KBM-7 (cell line): ENCODE results near the gene RIC8A.
"Not testable (repeated sequence)": the region's sequence is repeated elsewhere in the genome, so short reads cannot be mapped to it uniquely, and the experiment has no call there.

Experiments
- DNase-seq: peaks from one replicate; pipeline ENCODE4 v3.0.0-alpha.2; 2015
- in situ Hi-C: fragments of 300-500 bp; cut with MboI; formaldehyde crosslinking; loops from 2 replicates; pipeline ENCODE4 v1.14.3; 2020; ENCODE audit warnings: low sequenced_read_pairs, low pct_unique_long_range_greater_than_20kb, mixed read lengths

RIC8A gene

DNA sequence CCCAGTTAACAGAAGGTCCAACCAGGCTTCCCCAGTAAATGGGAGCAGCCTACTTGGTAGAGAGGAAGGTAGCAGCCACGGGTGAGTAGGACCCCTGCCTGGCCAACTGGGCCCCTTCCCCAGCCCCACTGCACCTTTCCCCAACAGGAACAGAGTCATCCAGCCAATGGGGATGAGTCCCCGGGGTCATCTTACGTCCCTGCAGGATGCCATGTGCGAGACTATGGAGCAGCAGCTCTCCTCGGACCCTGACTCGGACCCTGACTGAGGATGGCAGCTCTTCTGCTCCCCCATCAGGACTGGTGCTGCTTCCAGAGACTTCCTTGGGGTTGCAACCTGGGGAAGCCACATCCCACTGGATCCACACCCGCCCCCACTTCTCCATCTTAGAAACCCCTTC, 6.6 kb downstream of the RIC8A start:
- DNase-seq: no peak
- in situ Hi-C loops: no loop called here

DNA sequence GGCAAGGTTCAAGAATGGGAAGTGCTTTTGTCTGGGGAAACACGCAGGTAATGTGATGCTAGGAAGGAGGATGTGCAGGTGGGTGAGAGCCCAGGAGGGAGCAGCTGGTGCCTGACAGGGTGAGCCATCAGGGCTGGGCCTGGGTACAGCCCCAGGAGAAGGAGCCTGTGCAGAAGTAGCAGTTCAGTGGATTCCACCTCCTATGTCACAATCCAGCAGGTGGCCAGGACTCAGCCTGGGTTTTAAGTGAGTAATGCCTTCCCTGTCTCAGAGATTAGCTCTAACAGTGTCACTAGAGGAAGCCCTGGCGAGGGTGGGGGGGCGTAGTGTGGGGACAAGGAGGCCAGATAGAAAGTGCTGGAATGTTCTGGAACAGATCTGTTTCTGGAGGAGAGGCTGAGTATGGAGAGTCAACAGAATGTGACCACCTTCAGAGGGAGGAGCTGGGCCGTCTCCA, 8.1 kb downstream of the RIC8A start:
- in situ Hi-C loops: no loop called here
- no peak for DNase-seq

DNA sequence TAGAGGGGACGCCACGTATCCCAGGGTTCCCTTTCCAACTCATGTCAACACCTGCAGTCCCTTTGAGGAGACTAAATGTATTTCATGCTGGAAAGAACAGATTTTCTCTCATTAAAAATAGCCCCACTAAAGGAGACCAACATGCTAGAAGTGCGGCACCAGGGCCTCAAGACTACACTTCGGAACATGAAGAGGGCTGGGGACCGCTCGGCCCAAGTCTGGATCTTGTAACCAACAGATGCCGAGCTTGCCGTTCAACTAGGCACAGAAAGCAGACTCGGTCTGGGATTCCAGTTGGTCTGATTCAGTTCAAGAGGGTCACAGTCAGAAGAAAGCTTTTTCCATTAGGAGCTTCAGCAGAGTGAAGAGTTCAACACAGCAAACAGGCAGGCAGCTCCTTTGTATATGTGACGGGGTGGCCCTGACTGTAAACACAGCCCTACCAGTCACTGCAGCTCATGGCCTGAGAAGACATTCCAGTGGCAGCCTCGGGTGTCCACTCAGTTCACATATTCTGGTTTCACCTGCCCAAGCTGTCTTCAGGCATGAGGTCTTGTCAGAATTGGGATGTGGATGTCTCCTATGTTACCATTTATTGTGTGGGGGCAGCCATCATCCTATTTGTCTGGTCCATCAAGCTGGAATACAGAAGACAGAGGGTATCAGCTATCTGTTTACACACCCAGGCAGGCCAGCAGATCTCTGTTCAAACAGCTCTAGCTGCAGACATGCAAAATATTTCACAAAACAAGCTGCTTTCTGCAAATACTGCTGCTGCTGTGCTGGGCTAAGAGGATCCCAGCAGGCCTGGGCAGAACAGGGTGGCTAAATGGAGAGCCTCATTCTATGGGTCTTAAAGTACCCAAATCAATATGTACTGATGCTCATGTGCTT, 8.8 kb downstream of the RIC8A start:
- no peak for DNase-seq
- in situ Hi-C loops: no loop called here

DNA sequence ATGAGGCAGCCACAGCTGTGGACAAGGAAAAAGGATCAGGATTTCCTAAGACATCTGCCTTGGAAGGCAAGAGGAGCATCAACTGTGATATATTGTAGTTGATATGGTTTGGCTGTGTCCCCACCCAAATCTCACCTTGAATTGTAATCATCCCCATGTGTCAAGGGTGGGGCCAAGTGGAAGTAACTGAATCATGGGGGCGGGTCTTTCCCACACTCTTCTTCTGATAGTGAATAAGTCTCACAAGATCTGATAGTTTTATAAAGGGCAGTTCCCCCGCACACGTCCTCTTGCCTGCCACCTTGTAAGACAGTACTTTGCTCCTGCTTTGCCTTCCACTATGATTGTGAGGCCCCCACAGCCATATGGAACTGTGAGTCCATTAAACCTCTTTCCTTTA, 10.2 kb downstream of the RIC8A start:
- DNase-seq: no peak
- in situ Hi-C loops: no loop called here

DNA sequence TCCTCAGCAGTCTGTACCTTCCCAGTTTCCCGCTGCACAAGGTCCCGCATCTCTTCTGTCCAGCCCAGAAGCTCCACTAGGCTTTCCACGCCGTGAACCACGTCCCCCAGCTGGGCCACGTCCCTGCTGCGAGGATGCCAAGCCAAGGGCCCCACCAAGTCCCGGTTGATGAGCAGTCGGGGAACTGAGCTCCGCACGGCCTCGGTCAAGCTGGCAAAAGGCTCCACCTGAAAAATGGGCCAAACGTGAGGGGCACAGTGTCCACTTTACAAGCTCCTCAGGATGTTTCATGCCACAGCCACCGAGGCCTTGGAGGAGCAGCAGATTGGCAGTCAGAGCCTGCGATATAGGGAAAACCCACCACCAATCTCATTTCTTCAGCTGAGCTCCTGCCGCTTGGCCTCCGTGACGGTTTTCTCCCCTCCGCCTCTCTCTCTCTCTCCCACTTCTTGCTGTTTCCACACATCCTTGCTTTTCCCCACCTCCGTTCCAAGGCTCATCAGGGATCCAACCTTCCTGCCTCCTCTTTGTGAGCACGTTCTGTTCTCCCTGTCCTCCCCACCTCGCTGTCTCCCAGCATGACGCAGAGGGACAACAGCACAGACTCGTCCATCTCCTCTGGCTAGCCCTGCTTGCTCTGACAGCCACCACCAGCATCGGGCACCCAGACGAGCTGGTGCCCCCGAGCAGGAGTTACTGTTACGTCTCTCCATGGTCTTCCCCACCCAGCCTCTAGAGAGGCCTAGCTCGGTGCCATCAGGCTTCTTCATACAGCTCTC, 11.5 kb downstream of the RIC8A start:
- no peak for DNase-seq
- in situ Hi-C loops: no loop called here

DNA sequence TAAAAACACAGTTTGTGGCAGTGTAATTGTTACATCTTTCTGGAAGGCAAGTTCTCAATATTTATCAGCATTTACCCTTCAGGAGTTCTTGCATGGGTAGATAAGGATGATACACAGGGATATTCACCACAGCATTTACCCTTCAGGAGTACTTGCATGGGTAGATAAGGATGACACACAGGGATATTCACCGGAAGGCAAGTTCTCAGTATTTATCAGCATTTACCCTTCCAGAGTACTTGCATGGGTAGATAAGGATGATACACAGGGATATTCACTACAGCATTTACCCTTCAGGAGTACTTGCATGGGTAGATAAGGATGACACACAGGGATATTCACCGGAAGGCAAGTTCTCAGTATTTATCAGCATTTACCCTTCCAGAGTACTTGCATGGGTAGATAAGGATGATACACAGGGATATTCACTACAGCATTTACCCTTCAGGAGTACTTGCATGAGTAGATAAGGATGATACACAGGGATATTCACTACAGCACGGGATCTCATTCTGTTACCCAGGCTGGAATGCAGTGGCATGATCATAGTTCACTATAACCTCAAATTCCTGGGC, 13.2 kb downstream of the RIC8A start:
- in situ Hi-C loops: not testable (repeated sequence)

DNA sequence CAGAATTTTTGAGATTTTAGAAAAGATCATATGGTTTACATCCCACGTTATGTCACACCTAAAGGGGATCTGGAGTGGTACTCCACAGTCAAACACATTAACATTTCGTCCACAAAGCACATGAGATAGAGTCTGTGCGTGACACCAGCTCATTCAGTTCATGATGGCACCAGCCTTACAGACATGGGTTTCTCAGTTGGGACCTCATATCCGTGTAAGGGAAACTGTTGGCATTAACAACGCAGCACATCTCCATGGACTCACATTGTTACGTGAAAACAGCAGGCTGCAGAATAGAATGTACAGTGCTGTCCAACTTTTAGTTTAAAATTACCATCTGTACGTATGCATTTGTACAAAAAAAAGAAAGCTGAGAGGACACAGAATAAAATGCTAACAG, 14.0 kb downstream of the RIC8A start:
- DNase-seq: no peak
- in situ Hi-C loops: no loop called here

More for the DNA sequence above, 13.2 kb downstream of the RIC8A start:
- not testable (repeated sequence) for DNase-seq

DNA sequence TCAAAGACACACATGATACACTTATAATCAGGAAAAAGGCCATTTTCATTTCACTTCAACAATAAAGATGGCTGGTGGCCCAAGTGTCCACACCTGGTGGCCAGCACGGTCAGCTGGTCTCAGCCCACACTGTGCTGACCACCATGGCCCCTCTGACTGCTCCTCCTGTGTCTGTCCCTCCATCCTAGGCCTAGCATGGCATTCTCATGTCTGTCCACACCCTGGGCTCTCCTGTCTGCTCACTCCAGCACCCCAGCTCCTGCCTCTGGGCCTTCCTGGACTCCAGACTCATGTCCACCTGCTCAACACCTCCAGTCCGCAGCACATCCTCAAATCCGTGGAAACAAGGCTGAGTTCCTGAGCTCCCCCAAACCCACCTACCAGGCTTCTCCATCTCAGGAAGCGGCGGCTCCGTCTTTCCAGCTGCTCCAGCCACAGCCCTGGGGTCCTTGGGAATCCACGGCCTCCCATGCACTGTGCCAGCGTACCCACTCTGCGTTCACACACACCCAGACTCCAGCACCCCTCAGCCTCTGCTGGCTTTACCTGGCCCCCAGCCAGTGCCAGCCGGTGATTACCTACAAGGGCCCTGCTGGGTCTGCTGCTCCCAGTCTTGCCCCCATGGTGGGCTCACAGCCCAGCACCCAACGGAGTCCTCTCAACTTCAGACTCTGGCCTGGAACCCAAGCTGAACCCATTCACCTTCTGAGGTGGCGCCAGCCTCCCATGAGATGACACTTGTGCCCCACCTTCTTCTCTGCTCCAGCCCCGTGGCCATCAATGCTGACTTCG, 14.7 kb downstream of the RIC8A start:
- in situ Hi-C loops: no loop called here
- no peak for DNase-seq

DNA sequence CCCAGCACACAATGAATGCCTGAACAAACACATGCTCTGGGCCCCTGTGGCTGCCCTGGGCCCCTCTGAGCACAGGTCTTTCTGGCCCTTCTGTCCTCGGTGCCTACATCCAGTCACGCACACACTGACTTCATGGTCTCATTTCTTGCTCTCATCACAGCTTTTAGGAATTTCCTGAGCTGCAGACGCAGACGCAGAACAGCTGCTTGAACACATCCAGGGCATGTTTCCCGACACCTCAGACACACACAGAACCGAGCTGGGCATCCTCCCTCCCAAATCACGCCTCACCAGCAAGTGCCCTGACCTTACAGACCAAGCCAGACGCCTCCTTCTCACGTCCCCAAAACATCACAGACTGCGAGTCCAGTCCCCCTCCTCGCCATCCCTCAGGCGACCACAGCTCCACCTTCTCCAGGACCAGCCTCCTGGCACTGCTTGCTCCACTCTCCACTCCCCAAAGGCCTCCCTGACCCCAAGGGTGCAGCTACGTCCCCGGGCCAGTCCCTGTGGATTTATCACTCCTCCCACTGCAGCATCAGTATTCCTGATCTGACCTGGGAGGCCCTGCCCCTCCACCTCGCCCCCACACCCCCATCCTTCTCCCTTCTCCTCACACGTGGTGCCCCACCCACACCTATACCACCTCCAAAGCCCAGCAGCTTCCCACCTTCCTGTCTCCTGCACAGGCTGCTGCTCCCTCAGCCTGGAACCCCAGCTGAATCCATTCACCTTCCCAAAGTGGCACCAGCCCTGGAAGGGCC, 15.7 kb downstream of the RIC8A start:
- in situ Hi-C loops: no loop called here
- DNase-seq: no peak

DNA sequence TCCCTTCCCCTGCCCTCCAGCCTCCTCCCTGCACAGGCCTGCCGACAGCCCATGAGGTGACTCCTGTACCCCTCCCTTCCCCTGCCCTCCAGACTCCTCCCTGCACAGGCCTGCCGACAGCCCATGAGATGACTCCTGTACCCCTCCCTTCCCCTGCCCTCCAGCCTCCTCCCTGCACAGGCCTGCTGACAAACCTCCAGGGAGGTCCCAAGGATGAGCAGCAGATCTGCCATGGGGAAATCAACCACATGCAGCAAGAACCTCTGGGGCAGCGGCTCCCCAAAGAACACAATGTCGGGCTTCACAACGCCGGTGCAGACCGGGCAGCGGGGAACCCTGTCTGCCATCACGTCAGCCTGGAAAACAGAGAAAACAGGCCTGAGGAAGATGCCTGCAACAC, 16.4 kb downstream of the RIC8A start:
- no peak for DNase-seq
- in situ Hi-C loops: no loop called here

DNA sequence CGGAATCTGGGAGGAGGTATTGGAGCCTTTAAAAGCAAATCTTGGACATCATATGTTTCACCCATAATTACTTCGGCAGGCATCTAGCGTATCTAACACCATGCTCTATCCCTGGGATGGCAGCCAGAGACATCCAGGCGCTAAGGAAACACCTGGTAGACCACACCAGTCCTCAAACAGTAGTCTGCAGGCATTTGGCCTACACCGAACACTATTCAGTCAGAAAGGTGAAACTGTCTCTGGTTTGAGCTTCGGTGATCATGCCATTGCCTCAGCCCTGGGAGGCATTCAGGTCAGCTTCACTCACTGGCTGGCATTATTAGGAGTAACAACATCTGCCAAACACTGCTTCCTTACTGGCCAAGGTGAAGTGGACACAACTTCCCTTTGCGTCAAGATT, 16.9 kb downstream of the RIC8A start:
- DNase-seq: no peak
- in situ Hi-C loops: no loop called here

DNA sequence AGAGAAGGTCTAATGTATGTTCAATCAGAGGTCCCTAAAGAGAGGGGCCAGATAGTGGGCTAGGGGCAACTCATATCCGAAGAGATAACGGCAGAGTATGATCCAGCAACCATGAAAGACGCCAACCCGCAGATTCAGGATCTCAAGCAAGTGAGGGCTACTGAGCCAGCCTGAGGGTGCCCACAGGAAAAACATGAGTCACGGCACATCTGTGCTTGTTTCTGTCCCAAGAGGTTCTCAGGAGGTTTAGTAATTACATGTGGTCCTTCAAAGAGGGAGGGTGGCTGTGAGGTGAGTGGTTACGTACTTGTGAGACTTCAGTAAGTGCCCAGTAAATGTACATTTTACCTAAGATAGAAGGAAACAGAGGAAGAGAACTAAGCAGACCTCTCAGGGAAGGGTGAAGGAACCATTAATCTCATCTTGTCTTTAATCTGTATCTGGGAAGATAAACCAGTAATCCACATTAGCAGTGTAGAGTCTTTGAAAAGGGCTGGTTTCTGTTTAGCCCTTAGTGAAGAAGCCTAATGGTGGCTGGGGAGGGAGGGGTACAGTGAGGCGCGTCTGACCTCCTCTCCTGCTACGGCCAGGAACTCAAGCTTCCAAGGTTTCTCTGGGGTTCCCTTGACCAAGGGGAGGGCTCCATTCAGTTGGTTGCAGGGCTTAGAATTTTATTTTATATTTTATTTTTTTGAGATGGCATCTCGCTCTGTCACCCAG, 18.4 kb downstream of the RIC8A start:
- DNase-seq: no peak
- in situ Hi-C loops: no loop called here

DNA sequence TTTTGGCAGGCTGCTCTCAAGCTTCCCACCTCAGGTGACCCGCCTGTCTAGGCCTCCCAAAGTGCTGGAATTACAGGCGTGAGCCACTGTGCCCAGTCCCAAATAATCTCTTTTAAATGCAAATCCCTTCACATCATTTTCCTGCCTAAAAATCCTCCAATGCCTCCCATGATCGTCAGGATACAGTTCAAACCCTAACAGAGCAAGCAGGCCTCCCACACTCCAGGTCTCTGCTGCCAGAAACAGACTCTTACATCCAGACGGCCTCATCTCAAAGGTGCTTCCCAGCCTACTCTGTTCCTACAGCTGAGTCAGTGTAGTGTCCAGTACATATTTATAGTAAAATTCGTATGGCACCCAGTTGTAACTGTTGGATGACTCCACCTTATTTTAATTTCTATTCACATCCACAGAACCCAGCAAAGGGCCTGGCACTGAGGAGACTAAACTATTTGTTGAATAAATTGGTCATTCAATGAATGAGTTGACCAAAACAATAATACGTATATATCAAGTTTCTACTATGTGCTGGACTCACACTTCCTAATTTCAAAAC, 20.4 kb downstream of the RIC8A start:
- in situ Hi-C loops: no loop called here
- DNase-seq: no peak

DNA sequence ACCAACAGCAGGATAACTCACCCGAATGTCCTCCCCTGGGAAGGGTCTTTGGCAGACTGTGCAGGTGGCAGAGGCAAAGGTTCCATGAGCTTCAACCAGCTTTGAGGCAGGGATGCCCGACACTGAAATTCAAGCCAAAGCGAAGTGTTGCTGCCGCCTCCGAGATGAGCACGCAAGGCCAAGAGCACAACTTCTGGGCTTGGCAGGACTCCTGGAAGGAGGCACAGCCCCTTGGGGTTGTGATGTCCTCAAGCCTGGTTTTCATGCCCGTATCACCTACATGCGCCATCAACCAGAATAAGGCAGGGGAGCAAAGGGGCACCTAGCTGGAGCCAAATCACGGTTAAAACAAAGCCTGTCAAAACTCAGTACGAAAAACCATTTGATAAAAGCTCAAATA, 22.9 kb downstream of the RIC8A start:
- no peak for DNase-seq
- in situ Hi-C loops: no loop called here

DNA sequence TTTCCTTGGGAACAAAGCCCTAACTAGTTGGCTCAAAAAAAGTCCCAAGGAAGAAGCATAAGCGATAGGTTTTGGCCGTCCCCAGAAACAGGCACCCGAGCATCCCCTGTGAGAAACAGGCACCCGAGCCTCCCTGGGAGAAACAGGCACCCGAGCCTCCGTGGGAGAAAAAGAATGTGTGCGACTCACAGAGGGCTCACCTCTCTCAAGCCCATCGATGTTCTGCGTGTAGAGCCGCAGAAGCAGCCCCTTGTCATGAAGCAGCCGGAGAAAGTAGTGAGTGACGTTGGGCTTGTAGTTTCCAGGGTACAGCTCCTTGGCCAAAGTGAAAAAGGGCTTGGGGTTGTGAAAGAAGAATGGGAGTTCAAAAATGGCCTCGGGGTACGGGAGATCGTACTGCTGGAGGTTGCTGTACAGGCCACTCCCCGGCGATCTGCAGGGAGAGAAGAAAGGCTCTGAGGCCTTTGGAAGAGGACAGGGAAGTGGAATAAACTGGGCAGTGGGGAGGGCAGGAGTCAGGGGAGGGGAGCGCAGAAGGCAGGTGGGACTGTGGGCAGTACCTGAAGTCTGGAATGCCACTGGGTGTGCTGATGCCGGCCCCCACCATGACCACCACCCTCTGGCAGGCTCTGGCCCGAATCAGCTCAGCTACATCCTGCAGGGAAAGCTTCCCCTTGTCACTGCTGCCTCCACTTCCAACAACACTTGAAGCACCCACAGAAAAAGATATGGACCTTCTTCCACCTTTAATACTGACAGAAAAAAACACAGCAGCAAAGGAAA, 25.5 kb downstream of the RIC8A start:
- DNase-seq: no peak
- in situ Hi-C loops: no loop called here

DNA sequence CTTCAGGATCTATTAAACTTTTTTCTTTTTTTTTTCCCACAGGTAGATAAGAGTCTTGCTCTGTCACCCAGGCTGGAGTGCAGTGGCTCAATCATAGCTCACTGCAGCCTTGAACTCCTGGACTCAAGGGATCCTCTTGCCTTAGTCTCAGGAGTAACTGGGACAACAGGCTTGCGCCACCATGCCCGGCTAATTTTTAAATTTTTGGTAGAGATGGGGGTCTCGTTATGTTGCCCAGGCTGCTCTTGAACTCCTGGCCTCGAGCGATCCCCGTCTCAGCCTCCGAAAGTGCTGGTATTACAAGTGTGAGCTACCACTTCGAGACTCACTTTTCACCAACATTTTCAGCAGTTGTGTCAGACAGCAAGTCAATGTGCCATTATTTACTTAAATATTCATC, 27.7 kb downstream of the RIC8A start:
- in situ Hi-C loops: no loop called here
- DNase-seq: no peak

DNA sequence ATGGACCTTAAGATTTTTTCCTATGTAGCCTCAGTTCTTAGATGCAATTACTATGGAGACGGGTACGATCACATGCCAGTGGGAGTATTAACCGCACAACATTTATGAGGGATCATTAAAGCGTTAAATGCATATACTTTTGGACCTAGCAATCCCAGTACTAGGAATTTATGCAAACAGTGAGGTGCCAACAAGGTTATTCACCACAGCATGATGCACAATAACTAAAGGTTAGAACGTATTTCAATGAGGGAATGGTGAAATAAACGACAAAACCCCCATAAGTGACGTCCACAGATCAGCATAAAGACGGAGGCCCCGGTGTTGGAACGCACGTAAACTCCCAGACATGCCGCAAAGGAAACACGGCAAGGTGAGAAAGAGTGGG, 28.1 kb downstream of the RIC8A start:
- no peak for DNase-seq
- in situ Hi-C loops: no loop called here
